Measurements from ENCODE around the gene FBXW2.

DNA sequence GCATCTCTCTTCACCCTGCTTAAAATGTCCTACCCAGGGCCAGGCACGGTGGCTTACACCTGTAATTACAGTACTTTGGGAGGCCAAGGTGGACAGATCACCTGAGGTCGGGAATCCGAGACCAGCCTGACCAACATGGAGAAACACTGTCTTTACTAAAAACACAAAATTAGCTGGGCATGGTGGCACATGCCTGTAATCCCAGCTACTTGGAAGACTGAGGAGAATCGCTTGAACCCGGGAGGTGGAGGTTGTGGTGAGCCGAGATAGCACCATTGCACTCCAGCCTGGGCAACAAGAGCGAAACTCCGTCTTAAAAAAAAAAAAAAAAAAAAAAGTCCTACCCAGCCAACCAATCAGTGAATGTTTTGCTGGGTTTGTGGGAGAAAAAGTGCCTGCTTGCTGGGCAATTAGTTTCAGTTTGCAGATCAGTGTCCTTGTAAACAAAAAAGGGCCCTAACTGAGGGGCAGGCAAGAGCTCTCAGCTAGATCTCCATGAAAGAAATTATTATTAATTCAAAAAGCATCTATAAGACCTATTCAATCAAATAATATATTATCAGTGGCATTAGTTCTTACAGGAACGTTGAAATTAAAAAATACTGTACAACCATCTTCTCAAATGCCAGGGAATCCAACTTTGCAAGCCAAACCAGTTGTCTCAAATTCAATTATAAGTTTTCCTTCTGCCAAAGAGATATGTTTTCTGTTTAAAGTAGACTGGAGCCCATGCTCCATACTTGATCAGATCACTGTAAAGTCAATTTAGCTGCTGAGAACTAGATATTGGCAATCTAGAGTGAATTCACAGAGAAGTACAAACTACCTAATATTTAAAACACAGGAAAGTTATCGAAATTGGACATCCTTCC, 82.9 kb downstream of the FBXW2 start:
- TF ChIP-seq, protein P1, sequence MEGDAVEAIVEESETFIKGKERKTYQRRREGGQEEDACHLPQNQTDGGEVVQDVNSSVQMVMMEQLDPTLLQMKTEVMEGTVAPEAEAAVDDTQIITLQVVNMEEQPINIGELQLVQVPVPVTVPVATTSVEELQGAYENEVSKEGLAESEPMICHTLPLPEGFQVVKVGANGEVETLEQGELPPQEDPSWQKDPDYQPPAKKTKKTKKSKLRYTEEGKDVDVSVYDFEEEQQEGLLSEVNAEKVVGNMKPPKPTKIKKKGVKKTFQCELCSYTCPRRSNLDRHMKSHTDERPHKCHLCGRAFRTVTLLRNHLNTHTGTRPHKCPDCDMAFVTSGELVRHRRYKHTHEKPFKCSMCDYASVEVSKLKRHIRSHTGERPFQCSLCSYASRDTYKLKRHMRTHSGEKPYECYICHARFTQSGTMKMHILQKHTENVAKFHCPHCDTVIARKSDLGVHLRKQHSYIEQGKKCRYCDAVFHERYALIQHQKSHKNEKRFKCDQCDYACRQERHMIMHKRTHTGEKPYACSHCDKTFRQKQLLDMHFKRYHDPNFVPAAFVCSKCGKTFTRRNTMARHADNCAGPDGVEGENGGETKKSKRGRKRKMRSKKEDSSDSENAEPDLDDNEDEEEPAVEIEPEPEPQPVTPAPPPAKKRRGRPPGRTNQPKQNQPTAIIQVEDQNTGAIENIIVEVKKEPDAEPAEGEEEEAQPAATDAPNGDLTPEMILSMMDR (IDR thresholded peaks at IDR 0.05), result no peak
- TF ChIP-seq POLR2A (IDR thresholded peaks at IDR 0.05), result no peak
